Glutamatergic neuron (in vitro differentiated cells): Measurements from ENCODE around the gene EBLN2. TPM values are rescaled to one million over a fixed set of nuclear protein-coding genes. Genes with fewer than 3 reads are reported as not detected.

ENCODE experiments used
- DNase-seq: peaks from one replicate; pipeline ENCODE4 v3.0.0; 2022
- H3K27ac Mint-ChIP-seq: one replicate; pipeline ENCODE4 v1.8.0; 2020; ENCODE audit warnings: mild to moderate bottlenecking, mixed read lengths, inconsistent platforms; ENCODE audit not compliant: unreplicated experiment
- H3K27me3 Mint-ChIP-seq: one replicate; pipeline ENCODE4 v1.8.0; 2020; ENCODE audit warnings: mild to moderate bottlenecking, moderate library complexity, mixed read lengths, inconsistent platforms; ENCODE audit not compliant: unreplicated experiment
- H3K36me3 Mint-ChIP-seq: one replicate; pipeline ENCODE4 v1.8.0; 2020; ENCODE audit warnings: mild to moderate bottlenecking, mixed read lengths, inconsistent platforms; ENCODE audit not compliant: unreplicated experiment
- H3K4me1 Mint-ChIP-seq: one replicate; pipeline ENCODE4 v1.8.0; 2020; ENCODE audit warnings: mild to moderate bottlenecking, low read depth, mixed read lengths, inconsistent platforms; ENCODE audit not compliant: unreplicated experiment
- H3K4me3 Mint-ChIP-seq: one replicate; pipeline ENCODE4 v1.8.0; 2020; ENCODE audit warnings: mild to moderate bottlenecking, mixed read lengths, inconsistent platforms; ENCODE audit not compliant: unreplicated experiment
- H3K9me3 Mint-ChIP-seq: one replicate; pipeline ENCODE4 v1.8.0; 2020; ENCODE audit warnings: mild to moderate bottlenecking, moderate library complexity, mixed read lengths, inconsistent platforms; ENCODE audit not compliant: unreplicated experiment
- CTCF ChIP-seq: fragments of 200-600 bp; sonication (generic); IDR thresholded peaks from one replicate; pipeline ENCODE4 v1.5.0; 2021; ENCODE audit not compliant: partially characterized antibody, unreplicated experiment
- total RNA-seq: library from RNA; stranded (reverse); fragmentation: NEBNext Ultra II Directional; extraction: Animal tissue kit (Norgen Biotek cat#: 25700); gene quantifications from one replicate; pipeline ENCODE4 v1.2.1, GENCODE V29; 2021; ENCODE audit not compliant: unreplicated experiment

EBLN2 gene
- total RNA-seq, 1 donor from 2014 or later, result 5.7 TPM

GRCh38 chr3:73100741-73101559 lies 39.5 kb downstream of the EBLN2 start:
- DNase-seq, result peak; percentile 88
- Mint-ChIP-seq H3K9me3 (peaks cover 3% of the 10 kb centered on the region), H3K4me1 (no peaks in the 10 kb centered on the region), H3K4me3 (no peak overlapping the region), H3K27ac (no peak overlapping the region), H3K27me3 (peaks cover 1% of the 10 kb centered on the region), H3K36me3 (peaks cover 4% of the 10 kb centered on the region)
- TF ChIP-seq CTCF, result peak; percentile 98

GRCh38 chr3:73101881-73102280 lies 40.4 kb downstream of the EBLN2 start:
- Mint-ChIP-seq H3K9me3 (peaks cover 3% of the 10 kb centered on the region), H3K4me3 (no peak overlapping the region), H3K27me3 (peaks cover 1% of the 10 kb centered on the region), H3K36me3 (peaks cover 4% of the 10 kb centered on the region), H3K27ac (no peak overlapping the region), H3K4me1 (no peaks in the 10 kb centered on the region)
- no peak for DNase-seq
- no peak for TF ChIP-seq CTCF

GRCh38 chr3:73107215-73107614 lies 45.8 kb downstream of the EBLN2 start:
- H3K27ac Mint-ChIP-seq, result no peak overlapping the region

GRCh38 chr3:73107676-73108187 lies 46.3 kb downstream of the EBLN2 start:
- no peak overlapping the region for H3K4me3 Mint-ChIP-seq
- DNase-seq, result no peak
- TF ChIP-seq CTCF, result no peak
- peaks cover 7% of the 10 kb centered on the region for H3K36me3 Mint-ChIP-seq
- no peaks in the 10 kb centered on the region for H3K4me1 Mint-ChIP-seq
- peaks cover 8% of the 10 kb centered on the region for H3K9me3 Mint-ChIP-seq
- H3K27me3 Mint-ChIP-seq, result peaks cover 4% of the 10 kb centered on the region
- H3K27ac Mint-ChIP-seq, result no peak overlapping the region

More at GRCh38 chr3:73107215-73107614, 45.8 kb downstream of the EBLN2 start:
- no peak overlapping the region for H3K4me3 Mint-ChIP-seq
- H3K9me3 Mint-ChIP-seq, result peaks cover 8% of the 10 kb centered on the region
- DNase-seq, result no peak
- H3K4me1 Mint-ChIP-seq, result no peaks in the 10 kb centered on the region
- peaks cover 4% of the 10 kb centered on the region for H3K27me3 Mint-ChIP-seq
- no peak for TF ChIP-seq CTCF
- peaks cover 7% of the 10 kb centered on the region for H3K36me3 Mint-ChIP-seq

- H3K27me3 Mint-ChIP-seq, result peaks cover 4% of the 10 kb centered on the region
- H3K4me3 Mint-ChIP-seq, result no peak overlapping the region
- H3K27ac Mint-ChIP-seq, result no peak overlapping the region
- H3K36me3 Mint-ChIP-seq, result peaks cover 7% of the 10 kb centered on the region
- DNase-seq, result no peak
- H3K9me3 Mint-ChIP-seq, result peaks cover 7% of the 10 kb centered on the region
- no peaks in the 10 kb centered on the region for H3K4me1 Mint-ChIP-seq
- TF ChIP-seq CTCF, result no peak
Observed at GRCh38 chr3:73108750-73109149, 47.3 kb downstream of the EBLN2 start.
